Measurements from ENCODE around the gene TOMM70. TPM values are rescaled to one million over a fixed set of nuclear protein-coding genes. Genes with fewer than 3 reads are reported as not detected.
A peak's percentile ranks its signal among the peaks of the same experiment; 100 is the strongest.

Gene TOMM70
- total and polyA plus RNA-seq, 2 of the 13 experiments (the other 11 are each of a cell fraction or from before 2014, with no cell fraction given): 27.0 to 77.2 TPM

DNA sequence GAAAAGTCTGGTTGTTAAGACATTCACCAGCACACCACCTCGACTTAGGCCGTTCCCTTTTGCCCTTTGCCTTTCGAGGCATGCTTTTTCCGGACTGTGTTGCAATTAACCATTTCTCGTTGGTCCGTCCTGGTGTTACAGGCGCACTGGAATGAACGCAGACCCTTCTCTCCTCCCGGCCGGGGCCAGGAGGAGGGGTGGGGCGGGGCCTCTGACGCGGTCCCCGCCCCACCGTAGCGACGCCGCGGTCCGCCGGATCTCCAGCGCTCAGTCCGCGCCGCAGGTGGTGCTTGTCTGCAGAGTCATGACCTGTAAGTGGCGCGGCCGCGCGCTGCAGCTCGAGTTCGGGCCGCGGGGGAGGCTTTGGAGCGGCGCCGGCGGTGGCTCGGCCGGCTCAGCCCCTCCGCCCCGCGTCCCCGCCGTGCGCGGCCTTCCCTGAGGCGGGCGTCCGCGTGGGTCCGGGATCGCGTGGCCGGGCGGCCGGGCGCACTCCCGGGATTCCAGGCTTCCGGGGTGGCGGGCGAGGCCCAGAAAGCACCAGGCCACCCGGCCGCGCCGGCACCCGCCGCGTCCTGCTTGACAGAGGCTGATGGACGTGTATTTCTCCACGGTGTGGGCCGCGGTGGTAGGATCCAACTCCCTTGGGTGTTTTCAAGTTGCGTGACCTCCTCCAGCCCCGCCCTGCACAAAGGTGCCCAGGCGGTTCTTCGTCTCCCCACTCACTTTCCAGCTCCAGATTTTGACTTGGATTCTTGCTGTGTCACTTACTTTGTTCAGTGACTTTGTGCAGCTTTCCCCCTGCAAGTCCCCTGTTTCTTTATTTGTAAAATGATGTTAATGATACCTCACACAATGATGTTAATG is 66.2 kb downstream of the TOMM70 start, which contains the start of gene NIT2 (continued):
- TF ChIP-seq, protein P1, sequence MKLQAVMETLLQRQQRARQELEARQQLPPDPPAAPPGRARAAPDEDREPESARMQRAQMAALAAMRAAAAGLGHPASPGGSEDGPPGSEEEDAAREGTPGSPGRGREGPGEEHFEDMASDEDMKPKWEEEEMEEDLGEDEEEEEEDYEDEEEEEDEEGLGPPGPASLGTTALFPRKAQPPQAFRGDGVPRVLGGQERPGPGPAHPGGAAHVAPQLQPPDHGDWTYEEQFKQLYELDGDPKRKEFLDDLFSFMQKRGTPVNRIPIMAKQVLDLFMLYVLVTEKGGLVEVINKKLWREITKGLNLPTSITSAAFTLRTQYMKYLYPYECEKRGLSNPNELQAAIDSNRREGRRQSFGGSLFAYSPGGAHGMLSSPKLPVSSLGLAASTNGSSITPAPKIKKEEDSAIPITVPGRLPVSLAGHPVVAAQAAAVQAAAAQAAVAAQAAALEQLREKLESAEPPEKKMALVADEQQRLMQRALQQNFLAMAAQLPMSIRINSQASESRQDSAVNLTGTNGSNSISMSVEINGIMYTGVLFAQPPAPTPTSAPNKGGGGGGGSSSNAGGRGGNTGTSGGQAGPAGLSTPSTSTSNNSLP (IDR thresholded peaks at IDR 0.05; ENCODE audit: low read depth, low read length): no peak
- TF ChIP-seq, protein P2, sequence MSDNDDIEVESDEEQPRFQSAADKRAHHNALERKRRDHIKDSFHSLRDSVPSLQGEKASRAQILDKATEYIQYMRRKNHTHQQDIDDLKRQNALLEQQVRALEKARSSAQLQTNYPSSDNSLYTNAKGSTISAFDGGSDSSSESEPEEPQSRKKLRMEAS (IDR thresholded peaks at IDR 0.05): peak; percentile 80
- TF ChIP-seq, protein P3, sequence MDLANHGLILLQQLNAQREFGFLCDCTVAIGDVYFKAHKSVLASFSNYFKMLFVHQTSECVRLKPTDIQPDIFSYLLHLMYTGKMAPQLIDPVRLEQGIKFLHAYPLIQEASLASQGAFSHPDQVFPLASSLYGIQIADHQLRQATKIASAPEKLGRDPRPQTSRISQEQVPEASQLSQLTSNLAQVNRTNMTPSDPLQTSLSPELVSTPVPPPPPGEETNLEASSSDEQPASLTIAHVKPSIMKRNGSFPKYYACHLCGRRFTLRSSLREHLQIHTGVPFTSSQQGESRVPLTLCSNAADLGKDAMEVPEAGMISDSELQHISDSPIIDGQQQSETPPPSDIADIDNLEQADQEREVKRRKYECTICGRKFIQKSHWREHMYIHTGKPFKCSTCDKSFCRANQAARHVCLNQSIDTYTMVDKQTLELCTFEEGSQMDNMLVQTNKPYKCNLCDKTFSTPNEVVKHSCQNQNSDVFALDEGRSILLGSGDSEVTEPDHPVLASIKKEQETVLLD (CRISPR knock-in tag; IDR thresholded peaks at IDR 0.05; ENCODE audit: low read depth): 0 out of 2 replicates have a peak, but pooled peaks have one; percentile 41
- TF ChIP-seq ATRX (CRISPR knock-in tag; IDR thresholded peaks at IDR 0.05; ENCODE audit: borderline replicate concordance) (no peak), ZNF678 (CRISPR knock-in tag; IDR thresholded peaks at IDR 0.05) (no peak), ZNF17 (CRISPR knock-in tag; IDR thresholded peaks at IDR 0.05) (no peak), ETV5 (CRISPR knock-in tag; IDR thresholded peaks at IDR 0.05; ENCODE audit: borderline replicate concordance) (no peak; the same call in none of the 2 replicates), MYNN (CRISPR knock-in tag; IDR thresholded peaks at IDR 0.05; ENCODE audit: low read depth) (no peak), ZNF816 (CRISPR knock-in tag; IDR thresholded peaks at IDR 0.05; ENCODE audit: borderline replicate concordance) (no peak), GPN1 (CRISPR knock-in tag; IDR thresholded peaks at IDR 0.05; ENCODE audit: borderline replicate concordance) (no peak), IRX3 (CRISPR knock-in tag; IDR thresholded peaks at IDR 0.05; ENCODE audit: borderline replicate concordance, low read depth) (peak; percentile 69; the same call in 1 of the 2 replicates), PRPF4 (IDR thresholded peaks at IDR 0.05; ENCODE audit: low read depth, low read length, poor library complexity, severe bottlenecking) (no peak), FOXA1 (IDR thresholded peaks at IDR 0.05) (no peak), FOXA1 (CRISPR knock-in tag; IDR thresholded peaks at IDR 0.05) (peak; percentile 18; the same call in 1 of the 2 replicates), MTA1 (CRISPR knock-in tag; IDR thresholded peaks at IDR 0.05; ENCODE audit: borderline replicate concordance) (peak; percentile 37; the same call in 1 of the 2 replicates), ERF (CRISPR knock-in tag; IDR thresholded peaks at IDR 0.05) (peak; percentile 61; the same call in 1 of the 2 replicates), GFI1 (CRISPR knock-in tag; IDR thresholded peaks at IDR 0.05; ENCODE audit: borderline replicate concordance) (no peak), ZNF782 (CRISPR knock-in tag; IDR thresholded peaks at IDR 0.05; ENCODE audit: borderline replicate concordance) (no peak), ZNF879 (CRISPR knock-in tag; IDR thresholded peaks at IDR 0.05) (no peak), NCOR1 (IDR thresholded peaks at IDR 0.05; ENCODE audit: borderline replicate concordance, low read length) (no peak; the same call in 1 of the 2 replicates), ZNF260 (CRISPR knock-in tag; IDR thresholded peaks at IDR 0.05; ENCODE audit: borderline replicate concordance, low read depth) (no peak), SNAI1 (CRISPR knock-in tag; IDR thresholded peaks at IDR 0.05; ENCODE audit: borderline replicate concordance) (no peak), ZNF672 (CRISPR knock-in tag; IDR thresholded peaks at IDR 0.05) (no peak)
- TF ChIP-seq, protein P4, sequence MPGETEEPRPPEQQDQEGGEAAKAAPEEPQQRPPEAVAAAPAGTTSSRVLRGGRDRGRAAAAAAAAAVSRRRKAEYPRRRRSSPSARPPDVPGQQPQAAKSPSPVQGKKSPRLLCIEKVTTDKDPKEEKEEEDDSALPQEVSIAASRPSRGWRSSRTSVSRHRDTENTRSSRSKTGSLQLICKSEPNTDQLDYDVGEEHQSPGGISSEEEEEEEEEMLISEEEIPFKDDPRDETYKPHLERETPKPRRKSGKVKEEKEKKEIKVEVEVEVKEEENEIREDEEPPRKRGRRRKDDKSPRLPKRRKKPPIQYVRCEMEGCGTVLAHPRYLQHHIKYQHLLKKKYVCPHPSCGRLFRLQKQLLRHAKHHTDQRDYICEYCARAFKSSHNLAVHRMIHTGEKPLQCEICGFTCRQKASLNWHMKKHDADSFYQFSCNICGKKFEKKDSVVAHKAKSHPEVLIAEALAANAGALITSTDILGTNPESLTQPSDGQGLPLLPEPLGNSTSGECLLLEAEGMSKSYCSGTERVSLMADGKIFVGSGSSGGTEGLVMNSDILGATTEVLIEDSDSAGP (CRISPR knock-in tag; IDR thresholded peaks at IDR 0.05; ENCODE audit: borderline replicate concordance): 0 out of 2 replicates have a peak, but pooled peaks have one; percentile 37
- TF ChIP-seq, protein P5, sequence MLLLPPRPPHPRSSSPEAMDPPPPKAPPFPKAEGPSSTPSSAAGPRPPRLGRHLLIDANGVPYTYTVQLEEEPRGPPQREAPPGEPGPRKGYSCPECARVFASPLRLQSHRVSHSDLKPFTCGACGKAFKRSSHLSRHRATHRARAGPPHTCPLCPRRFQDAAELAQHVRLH (CRISPR knock-in tag; IDR thresholded peaks at IDR 0.05; ENCODE audit: borderline replicate concordance, low read depth): peak; percentile 37; the same call in 1 of the 2 replicates
